WTC11 (cell line): Measurements from ENCODE around the gene PIK3R4. TPM values are rescaled to one million over a fixed set of nuclear protein-coding genes. Genes with fewer than 3 reads are reported as not detected.

Experiments
- ATAC-seq: fragments of 200-7000 bp; cut with Tn5 transposase; 2 replicates; pipeline ENCODE4 v1.10.0; 2021; ENCODE audit warnings: mild to moderate bottlenecking, moderate library complexity
- CTCF ChIA-PET: fragments of 300-600 bp; sonication (Branson Sonifier 250); formaldehyde crosslinking; loops from one replicate; lab custom pipeline; 2021; ENCODE audit warnings: antibody characterized with exemption; lab: Charles Lee
- POLR2A ChIA-PET: fragments of 350-600 bp; sonication (Branson Sonifier 250); formaldehyde crosslinking; loops from one replicate; lab custom pipeline; 2021; ENCODE audit warnings: antibody characterized with exemption; lab: Charles Lee
- DNase-seq: peaks from one replicate; pipeline ENCODE4 v3.0.0; 2021; ENCODE audit warnings: low spot score
- H3K27ac Mint-ChIP-seq: 2 replicates; pipeline ENCODE4 v1.8.0; 2021; ENCODE audit warnings: mixed read lengths
- H3K27me3 Mint-ChIP-seq: 2 replicates; pipeline ENCODE4 v1.8.0; 2021; ENCODE audit warnings: low read depth, mild to moderate bottlenecking, moderate library complexity, mixed read lengths
- H3K36me3 Mint-ChIP-seq: 2 replicates; pipeline ENCODE4 v1.8.0; 2021; ENCODE audit warnings: mixed read lengths
- H3K4me1 Mint-ChIP-seq: 2 replicates; pipeline ENCODE4 v1.8.0; 2022; ENCODE audit warnings: mixed read lengths
- H3K4me3 Mint-ChIP-seq: 2 replicates; pipeline ENCODE4 v1.8.0; 2021; ENCODE audit warnings: mild to moderate bottlenecking, moderate library complexity, mixed read lengths
- H3K9me3 Mint-ChIP-seq: 2 replicates; pipeline ENCODE4 v1.8.0; 2021; ENCODE audit warnings: mixed read lengths
- NR2C2 ChIP-seq: sonication (generic); formaldehyde crosslinking; IDR thresholded peaks from 2 replicates; pipeline ENCODE4 v1.8.0; 2022; ENCODE audit warnings: mild to moderate bottlenecking, missing genetic modification reagents
- total RNA-seq: library from RNA; stranded (reverse); gene quantifications from 3 replicates; pipeline ENCODE4 v1.2.3, GENCODE V29; 2021
- TF ChIP-seq, protein P1 (sequence below): sonication (generic); formaldehyde crosslinking; IDR thresholded peaks from 2 replicates; pipeline ENCODE4 v1.8.1; 2023; ENCODE audit warnings: mild to moderate bottlenecking, moderate library complexity, missing genetic modification reagents

PIK3R4 gene
- total RNA-seq, 1 experiment from 2014 or later = 41.5 TPM

DNA sequence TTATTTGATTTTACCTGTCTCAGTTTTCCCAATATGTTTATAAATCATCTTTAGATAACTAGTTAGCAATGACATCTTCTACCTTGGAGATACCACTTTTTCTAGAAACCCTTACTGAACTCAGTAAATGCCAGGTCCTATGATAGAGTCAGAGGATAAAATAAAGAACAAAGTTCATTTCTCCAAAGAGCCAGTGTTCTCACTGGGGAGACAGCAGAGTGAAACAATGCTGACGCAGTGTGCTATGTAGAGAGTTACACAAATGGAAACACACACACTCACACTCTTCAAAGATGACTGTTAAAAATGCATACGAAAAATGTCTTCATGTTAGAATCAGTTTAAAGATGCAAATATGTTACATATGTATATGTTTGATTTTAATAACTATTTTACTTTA lies 111.3 kb downstream of the PIK3R4 start:
- ATAC-seq (no peak), DNase-seq (no peak)
- Mint-ChIP-seq H3K27me3 (no peaks in the 10 kb centered on the region), H3K4me1 (no peaks in the 10 kb centered on the region), H3K27ac (no peak overlapping the region), H3K4me3 (no peak overlapping the region), H3K9me3 (peaks cover 8% of the 10 kb centered on the region), H3K36me3 (no peaks in the 10 kb centered on the region)
- CTCF ChIA-PET = no interaction called here
- TF ChIP-seq, protein P1, sequence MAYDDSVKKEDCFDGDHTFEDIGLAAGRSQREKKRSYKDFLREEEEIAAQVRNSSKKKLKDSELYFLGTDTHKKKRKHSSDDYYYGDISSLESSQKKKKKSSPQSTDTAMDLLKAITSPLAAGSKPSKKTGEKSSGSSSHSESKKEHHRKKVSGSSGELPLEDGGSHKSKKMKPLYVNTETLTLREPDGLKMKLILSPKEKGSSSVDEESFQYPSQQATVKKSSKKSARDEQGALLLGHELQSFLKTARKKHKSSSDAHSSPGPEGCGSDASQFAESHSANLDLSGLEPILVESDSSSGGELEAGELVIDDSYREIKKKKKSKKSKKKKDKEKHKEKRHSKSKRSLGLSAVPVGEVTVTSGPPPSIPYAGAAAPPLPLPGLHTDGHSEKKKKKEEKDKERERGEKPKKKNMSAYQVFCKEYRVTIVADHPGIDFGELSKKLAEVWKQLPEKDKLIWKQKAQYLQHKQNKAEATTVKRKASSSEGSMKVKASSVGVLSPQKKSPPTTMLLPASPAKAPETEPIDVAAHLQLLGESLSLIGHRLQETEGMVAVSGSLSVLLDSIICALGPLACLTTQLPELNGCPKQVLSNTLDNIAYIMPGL (CRISPR knock-in tag) = no peak
- TF ChIP-seq NR2C2 = no peak
- POLR2A ChIA-PET = no interaction called here

Other genes with a start within 250 kb of the PIK3R4 start
- 0.09 to 0.11 TPM (median 0.09 TPM) in 3 replicates for gene COL6A6, start 229.7 kb downstream of the PIK3R4 start, total RNA-seq
- gene ATP2C1, start 147.3 kb upstream of the PIK3R4 start, total RNA-seq = 62.5 to 68.4 TPM (median 67.0 TPM) in 3 replicates